Skeletal muscle satellite cell (primary cell): Measurements from ENCODE around the gene POLE2.
A peak's percentile ranks its signal among the peaks of the same experiment; 100 is the strongest.
"Not testable (repeated sequence)": the region's sequence is repeated elsewhere in the genome, so short reads cannot be mapped to it uniquely, and the experiment has no call there.

Source experiments
- H3K27me3 ChIP-seq: 2 replicates; pipeline ENCODE4 v1.7.0; 2013; ENCODE audit warnings: low read length; ENCODE audit not compliant: control insufficient read depth, insufficient read depth
- H3K36me3 ChIP-seq: 2 replicates; pipeline ENCODE4 v1.7.0; 2013; ENCODE audit warnings: mild to moderate bottlenecking, control low read depth, low read length; ENCODE audit not compliant: insufficient read depth
- H3K4me1 ChIP-seq: 2 replicates; pipeline ENCODE4 v1.7.0; 2013; ENCODE audit warnings: low read length; ENCODE audit not compliant: control insufficient read depth, insufficient read depth
- H3K4me2 ChIP-seq: 2 replicates; pipeline ENCODE4 v1.7.0; 2013; ENCODE audit warnings: mild to moderate bottlenecking, low read length
- H3K4me3 ChIP-seq: 2 replicates; pipeline ENCODE4 v1.7.0; 2013; ENCODE audit warnings: low read length
- H3K9ac ChIP-seq: 2 replicates; pipeline ENCODE4 v1.7.0; 2013; ENCODE audit warnings: mild to moderate bottlenecking, low read depth, low read length, moderate library complexity
- H3K9me3 ChIP-seq: replicated peaks from 2 replicates; pipeline ENCODE4 v1.7.0; 2013; ENCODE audit warnings: mild to moderate bottlenecking, control low read depth, low read length

The POLE2 gene

DNA sequence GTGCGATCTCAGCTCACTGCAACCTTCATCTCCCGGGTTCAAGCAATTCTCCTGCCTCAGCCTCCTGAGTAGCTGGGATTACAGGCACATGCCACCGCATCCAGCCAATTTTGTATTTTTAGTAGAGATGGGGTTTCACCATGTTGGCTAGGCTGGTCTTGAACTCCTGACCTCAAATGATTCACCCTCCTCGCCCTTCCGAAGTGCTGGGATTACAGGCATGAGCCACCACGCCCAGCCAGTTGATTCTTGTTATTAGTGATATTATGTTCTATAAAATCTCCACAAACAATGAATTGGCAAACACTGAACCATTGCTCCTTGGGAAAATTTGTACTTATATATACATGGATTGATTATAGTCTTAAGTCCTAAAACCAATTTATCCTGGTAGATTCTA is 30.5 kb downstream of the POLE2 start:
- H3K36me3 ChIP-seq, H3K9ac ChIP-seq, H3K4me2 ChIP-seq, H3K4me3 ChIP-seq, H3K27me3 ChIP-seq, H3K9me3 ChIP-seq, H3K4me1 ChIP-seq: not testable (repeated sequence)

DNA sequence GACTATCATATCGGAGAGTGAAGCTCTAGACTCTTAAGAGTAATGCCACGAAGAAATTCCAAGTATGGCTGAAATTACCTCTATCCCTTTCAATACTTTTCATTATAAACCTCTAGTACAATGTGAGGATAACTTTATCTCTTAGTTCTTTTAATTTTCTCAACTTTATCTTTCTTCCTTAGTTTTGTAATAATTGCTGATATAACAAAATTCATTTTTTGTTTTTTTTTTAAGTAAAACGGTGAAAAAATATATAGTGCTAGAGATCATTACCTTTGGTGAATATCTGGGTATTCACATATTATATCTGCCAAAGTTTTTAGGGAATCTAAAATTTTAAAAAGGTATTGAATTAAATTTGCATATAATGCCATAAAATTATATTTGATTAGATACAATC is 33.5 kb downstream of the POLE2 start:
- Histone ChIP-seq H3K9me3 (no peaks in the 10 kb centered on the region), H3K4me1 (peaks cover 7% of the 10 kb centered on the region), H3K4me2 (no peak overlapping the region), H3K4me3 (no peak overlapping the region), H3K36me3 (no peaks in the 10 kb centered on the region), H3K27me3 (no peaks in the 10 kb centered on the region), H3K9ac (no peak overlapping the region)

DNA sequence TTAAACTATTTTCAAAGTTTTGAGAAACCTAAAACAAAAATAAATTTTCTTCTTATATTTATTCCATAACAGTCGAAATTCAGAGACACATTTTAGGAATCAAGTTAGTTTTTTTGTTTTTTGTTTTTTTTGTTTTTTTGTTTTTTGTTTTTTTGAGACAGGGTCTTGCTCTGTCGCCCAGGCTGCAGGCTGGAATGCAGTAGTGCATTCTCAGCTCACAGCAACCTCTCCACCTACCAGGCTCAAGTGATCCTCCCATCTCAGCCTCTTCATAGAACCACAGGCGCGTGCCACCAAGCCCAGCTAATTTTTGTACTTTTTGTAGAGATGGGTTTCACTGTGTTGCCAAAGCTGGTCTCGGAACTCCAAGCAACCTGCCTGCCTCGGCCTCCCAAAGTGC is 34.5 kb downstream of the POLE2 start:
- Histone ChIP-seq H3K4me3 (no peak overlapping the region), H3K4me2 (no peak overlapping the region), H3K4me1 (peaks cover 7% of the 10 kb centered on the region), H3K9ac (no peak overlapping the region), H3K36me3 (no peaks in the 10 kb centered on the region), H3K27me3 (no peaks in the 10 kb centered on the region), H3K9me3 (no peaks in the 10 kb centered on the region)

DNA sequence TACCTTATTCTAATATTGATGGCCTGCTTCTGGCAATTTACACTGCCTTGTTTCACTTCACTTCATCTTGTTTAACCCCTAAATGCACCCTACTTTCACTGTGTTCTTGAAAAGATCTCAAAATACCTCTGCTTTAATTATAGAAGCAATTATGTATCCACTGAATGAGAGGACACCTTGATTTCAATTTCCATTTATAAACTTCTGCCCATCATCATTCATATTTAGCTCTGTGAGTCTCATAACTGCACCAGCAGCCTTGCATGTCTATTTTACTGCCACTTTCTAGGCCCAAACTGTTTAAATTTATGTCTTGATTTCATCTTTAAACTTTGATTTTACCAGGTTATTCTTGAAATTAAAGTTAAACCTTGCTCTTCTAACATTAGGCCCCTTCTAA is 45.9 kb downstream of the POLE2 start:
- no peak overlapping the region for H3K4me2 ChIP-seq
- H3K36me3 ChIP-seq: peaks cover 22% of the 10 kb centered on the region
- H3K9ac ChIP-seq: no peak overlapping the region
- H3K27me3 ChIP-seq: no peaks in the 10 kb centered on the region
- H3K4me3 ChIP-seq: no peak overlapping the region
- no peaks in the 10 kb centered on the region for H3K4me1 ChIP-seq
- H3K9me3 ChIP-seq: no peaks in the 10 kb centered on the region

DNA sequence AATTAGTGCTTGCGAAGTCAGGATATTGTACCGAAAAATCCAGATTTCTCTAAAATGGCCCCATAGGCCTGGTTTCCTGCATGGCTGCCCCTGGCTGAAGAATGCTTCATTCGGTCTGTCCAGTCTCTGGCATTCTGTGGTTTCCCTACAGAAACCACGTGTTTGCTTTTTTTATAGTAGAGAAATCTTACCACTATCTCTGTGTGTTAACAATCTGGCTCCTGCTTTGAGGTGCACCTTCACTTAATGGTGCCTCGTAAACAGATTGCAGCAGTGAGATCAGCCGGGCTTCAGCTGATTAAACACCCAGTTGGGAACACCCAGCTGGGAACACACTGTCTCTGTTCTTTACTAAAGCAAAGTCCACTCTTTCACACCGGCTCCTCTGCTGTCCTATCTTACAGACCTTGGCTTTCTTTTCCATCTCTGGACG is 46.3 kb downstream of the POLE2 start:
- H3K4me3 ChIP-seq: no peak overlapping the region
- H3K36me3 ChIP-seq: peaks cover 24% of the 10 kb centered on the region
- no peaks in the 10 kb centered on the region for H3K4me1 ChIP-seq
- H3K9me3 ChIP-seq: no peaks in the 10 kb centered on the region
- H3K27me3 ChIP-seq: no peaks in the 10 kb centered on the region
- H3K4me2 ChIP-seq: no peak overlapping the region
- H3K9ac ChIP-seq: no peak overlapping the region

DNA sequence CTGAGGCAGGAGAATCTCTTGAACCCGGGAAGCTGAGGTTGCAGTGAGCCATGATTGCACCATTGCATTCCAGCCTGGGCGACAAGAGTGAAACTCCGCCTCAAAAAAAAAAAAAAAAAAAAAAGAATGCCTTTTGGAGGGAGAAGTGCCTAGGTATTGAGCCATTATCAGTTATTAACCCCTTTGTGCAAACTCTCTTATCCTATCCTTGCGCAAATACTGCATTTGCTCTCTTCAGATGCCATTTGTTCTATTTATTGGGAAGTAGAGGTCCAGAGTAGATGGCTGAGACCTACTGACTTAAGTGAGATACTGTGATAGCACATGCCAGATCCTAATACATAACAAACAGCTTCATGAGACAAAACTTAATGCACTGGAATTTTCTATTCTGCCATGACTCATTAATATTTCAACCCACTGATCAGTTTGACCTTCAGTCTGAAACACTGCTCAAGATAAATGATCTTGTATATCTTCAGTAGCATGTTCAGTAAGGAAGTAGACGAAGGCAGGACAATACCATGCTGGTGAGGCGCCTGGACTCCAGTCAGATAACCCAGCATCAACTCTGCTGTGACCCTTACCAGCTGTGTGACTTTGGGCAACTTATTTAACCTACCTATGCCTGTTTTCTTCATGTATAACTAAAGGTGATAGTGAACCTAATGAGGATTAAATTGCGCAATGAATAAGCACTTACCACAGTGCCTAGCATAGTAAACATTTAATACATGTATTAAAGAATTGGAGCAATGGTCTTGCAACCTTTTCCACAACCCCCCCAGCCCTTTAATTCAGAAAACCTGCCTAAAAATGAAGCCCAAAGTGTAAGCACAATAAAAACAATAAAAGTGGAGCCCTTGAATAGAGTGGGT is 47.2 kb downstream of the POLE2 start:
- H3K4me3 ChIP-seq: no peak overlapping the region
- no peaks in the 10 kb centered on the region for H3K27me3 ChIP-seq
- H3K4me1 ChIP-seq: peaks cover 5% of the 10 kb centered on the region
- H3K9me3 ChIP-seq: no peaks in the 10 kb centered on the region
- no peak overlapping the region for H3K4me2 ChIP-seq
- H3K36me3 ChIP-seq: peaks cover 27% of the 10 kb centered on the region
- H3K9ac ChIP-seq: no peak overlapping the region

DNA sequence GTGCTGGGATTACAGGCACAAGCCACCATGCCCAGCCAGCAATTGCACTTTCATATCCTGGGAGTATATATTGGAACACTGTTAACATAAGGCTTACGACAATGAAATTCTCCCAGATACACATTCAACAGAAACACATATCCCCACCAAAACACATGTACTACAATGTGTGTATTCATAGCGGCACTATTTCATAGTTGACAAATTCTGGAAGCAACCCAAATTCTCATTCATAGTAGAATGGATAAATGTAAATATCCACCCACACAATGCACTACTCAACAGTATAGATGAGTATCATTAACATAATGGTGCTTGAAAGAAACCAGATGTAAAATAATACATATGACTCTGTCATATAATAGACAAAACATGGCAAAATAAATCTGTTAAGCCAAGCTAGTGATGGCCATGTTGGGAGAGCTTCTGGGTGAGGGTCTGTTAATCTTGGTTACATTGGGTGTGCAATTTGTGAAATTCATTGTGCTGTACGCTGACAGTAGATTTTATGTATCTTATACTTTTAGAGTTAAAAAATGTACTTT is 50.4 kb downstream of the POLE2 start:
- H3K4me1 ChIP-seq: peaks cover 8% of the 10 kb centered on the region
- H3K4me3 ChIP-seq: no peak overlapping the region
- H3K36me3 ChIP-seq: peaks cover 27% of the 10 kb centered on the region
- no peak overlapping the region for H3K9ac ChIP-seq
- no peaks in the 10 kb centered on the region for H3K27me3 ChIP-seq
- H3K9me3 ChIP-seq: no peaks in the 10 kb centered on the region
- no peak overlapping the region for H3K4me2 ChIP-seq

DNA sequence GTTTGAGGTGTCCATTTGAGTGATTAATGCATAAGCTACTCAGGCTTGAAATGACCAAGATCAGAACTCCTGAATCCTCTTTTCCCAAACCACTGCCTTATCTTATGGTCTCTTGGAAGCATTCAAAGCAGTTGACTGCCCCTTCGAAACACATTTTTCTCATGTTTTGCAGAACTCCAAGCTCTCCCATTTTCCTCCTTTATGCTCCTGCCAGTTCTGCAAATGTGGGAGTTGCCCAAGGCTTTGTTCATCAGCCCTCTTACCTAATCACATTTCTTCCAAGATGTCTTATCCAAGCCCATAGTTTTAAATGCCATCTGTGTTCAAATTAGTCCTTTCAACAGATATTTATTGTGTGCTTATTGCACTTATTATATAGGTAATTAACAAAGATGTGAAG is 51.1 kb downstream of the POLE2 start:
- no peak overlapping the region for H3K4me3 ChIP-seq
- no peaks in the 10 kb centered on the region for H3K27me3 ChIP-seq
- H3K9ac ChIP-seq: no peak overlapping the region
- peaks cover 27% of the 10 kb centered on the region for H3K36me3 ChIP-seq
- H3K4me1 ChIP-seq: peaks cover 11% of the 10 kb centered on the region
- H3K9me3 ChIP-seq: no peaks in the 10 kb centered on the region
- H3K4me2 ChIP-seq: peak overlapping the region; percentile 90

DNA sequence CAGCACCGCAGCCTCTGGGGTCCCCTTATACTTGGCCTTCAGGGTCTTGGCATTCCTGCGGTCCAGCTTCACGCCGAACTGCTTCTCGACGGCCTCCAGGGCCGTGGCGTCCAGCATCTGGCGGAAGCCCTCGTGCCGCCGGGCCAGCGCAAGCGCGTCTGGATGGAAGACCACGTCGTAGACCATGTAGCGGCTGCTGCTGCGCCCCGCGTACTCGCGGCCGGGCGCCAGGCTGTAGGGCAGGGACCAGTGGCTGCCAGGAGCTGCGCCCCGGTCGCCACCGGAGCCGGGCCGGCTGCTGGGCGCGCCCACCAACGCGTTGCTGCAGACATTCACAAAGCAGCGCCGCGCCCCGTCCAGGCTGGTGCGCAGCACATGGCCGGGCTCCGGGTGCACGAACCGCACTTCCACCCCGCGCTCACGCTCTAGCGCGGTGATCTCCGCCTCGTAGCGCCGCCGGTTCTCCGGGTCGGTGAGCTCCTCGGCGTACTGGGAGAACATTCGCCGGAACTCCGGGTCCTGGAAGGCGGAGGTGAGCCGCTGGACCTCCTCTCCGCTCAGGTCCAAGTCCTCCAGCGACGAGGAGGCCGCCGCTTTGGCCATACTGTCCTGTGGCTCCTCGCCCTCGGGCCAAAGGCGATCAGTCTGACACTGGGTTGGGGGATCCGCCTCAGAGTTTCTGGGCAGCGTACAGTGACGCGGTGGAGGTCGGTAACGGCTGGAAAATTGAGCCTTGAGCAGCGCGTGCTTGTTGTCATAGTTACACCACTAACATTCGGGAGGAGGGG is 53.3 kb downstream of the POLE2 start, which contains the start of gene DNAAF2:
DNAAF2 (minus strand) TSS at position 698 of the 788 bp plus-strand sequence; CDS start at position 603, 95 bp downstream.
- H3K9ac ChIP-seq: peak within 1 kb of the TSS; percentile 90
- peaks cover 17% of the 10 kb centered on the region for H3K4me1 ChIP-seq
- H3K4me2 ChIP-seq: peak within 1 kb of the TSS; percentile 90
- H3K27me3 ChIP-seq: no peaks in the 10 kb centered on the region
- peak within 1 kb of the TSS; percentile 80 for H3K4me3 ChIP-seq
- H3K9me3 ChIP-seq: no peaks in the 10 kb centered on the region
- H3K36me3 ChIP-seq: peaks cover 24% of the 10 kb centered on the region

DNA sequence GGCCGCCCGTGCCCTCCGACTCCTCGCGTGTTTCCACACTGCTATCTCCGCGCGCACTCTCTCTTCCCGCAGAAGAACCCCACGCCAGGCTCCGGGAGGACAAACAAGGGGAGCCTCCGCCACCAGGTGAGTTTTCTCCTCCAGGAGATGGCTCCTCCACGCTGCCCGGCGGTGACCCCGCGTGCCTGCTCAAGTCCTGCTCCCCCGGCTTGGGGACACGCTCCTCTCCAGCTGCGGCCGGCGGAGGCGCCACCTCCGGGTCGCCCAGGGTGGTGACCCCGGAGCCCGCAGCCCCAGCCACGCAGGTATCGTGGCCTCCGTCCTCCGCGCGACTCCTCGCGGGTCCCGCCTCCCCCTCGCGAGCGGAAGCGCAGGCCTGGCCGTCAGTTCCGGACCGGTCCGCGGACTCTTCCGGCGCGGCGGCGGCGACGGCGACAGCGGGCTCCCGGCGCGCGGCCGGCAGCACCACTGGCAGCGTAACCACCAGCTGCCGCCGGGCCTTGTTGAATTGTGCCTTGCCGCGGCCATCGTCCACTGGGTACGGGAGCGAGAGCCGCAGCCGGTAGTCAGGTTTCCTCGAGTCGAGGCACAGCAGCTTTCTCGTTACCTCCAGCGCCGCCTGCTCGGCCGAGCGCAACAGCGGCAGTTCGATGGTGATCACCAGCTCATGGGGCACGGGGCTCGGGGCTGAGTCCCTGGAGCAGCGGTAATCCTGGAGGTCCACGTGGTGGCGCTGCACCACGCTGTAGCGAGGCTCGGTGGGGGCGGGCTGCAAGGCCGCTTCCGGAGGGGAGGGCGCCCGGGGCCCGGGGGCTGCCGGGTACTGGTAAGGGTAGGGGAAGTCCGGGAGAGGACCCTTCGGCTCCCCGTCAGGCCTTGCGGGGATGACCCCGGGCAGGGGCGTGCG is 54.1 kb downstream of the POLE2 start:
- Histone ChIP-seq H3K36me3 (peaks cover 15% of the 10 kb centered on the region), H3K4me3 (peak overlapping the region; percentile 80), H3K9me3 (no peaks in the 10 kb centered on the region), H3K27me3 (no peaks in the 10 kb centered on the region), H3K9ac (peak overlapping the region; percentile 90), H3K4me1 (peaks cover 17% of the 10 kb centered on the region), H3K4me2 (peak overlapping the region; percentile 90)
